ENCODE results near the gene PKHD1. TPM values are rescaled to one million over a fixed set of nuclear protein-coding genes. Genes with fewer than 3 reads are reported as not detected.

Gene PKHD1
- total RNA-seq, 4 donors from 2014 or later: 0.09 to 0.83 (median 0.29) TPM; not detected in 1

DNA sequence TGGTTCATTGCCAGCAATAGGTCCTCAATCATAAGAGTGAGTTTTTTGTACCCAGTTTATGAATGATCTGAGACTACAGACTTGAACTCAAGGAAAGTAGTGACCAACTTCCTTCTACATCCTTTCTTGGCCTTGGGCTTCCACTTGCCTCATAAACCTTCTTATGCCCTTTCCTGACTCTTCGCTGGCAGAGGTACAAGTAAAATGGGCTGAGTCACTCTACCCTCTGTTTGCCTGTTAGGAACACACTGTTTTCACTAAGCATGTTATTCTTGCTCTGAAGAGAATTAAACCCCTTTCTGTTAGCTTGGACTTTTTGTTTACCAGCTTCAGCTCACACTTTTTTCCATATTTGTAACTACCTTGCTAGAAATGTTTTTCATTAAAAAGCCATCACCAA lies 74.4 kb downstream of the PKHD1 start:
- Histone ChIP-seq H3K4me1 (no peaks in the 10 kb centered on the region), H3K27me3 (no peaks in the 10 kb centered on the region), H3K27ac (no peak overlapping the region), H3K9me3 (no peaks in the 10 kb centered on the region), H3K4me3 (no peak overlapping the region), H3K36me3 (no peaks in the 10 kb centered on the region)
- TF ChIP-seq POLR2A (IDR thresholded peaks at IDR 0.05): no peak
- TF ChIP-seq, protein P1, sequence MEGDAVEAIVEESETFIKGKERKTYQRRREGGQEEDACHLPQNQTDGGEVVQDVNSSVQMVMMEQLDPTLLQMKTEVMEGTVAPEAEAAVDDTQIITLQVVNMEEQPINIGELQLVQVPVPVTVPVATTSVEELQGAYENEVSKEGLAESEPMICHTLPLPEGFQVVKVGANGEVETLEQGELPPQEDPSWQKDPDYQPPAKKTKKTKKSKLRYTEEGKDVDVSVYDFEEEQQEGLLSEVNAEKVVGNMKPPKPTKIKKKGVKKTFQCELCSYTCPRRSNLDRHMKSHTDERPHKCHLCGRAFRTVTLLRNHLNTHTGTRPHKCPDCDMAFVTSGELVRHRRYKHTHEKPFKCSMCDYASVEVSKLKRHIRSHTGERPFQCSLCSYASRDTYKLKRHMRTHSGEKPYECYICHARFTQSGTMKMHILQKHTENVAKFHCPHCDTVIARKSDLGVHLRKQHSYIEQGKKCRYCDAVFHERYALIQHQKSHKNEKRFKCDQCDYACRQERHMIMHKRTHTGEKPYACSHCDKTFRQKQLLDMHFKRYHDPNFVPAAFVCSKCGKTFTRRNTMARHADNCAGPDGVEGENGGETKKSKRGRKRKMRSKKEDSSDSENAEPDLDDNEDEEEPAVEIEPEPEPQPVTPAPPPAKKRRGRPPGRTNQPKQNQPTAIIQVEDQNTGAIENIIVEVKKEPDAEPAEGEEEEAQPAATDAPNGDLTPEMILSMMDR (IDR thresholded peaks at IDR 0.05): no peak
- no peak for DNase-seq
- intact Hi-C loops (cut with DNase I; ENCODE audit: low total_unique reads): no loop called here

GRCh38 chr6:52012582-52012981 lies 74.8 kb downstream of the PKHD1 start:
- H3K27me3 ChIP-seq: no peaks in the 10 kb centered on the region
- intact Hi-C loops (cut with DNase I; ENCODE audit: low total_unique reads): no loop called here
- H3K36me3 ChIP-seq: no peaks in the 10 kb centered on the region
- H3K4me3 ChIP-seq: no peak overlapping the region
- TF ChIP-seq, protein P1 (IDR thresholded peaks at IDR 0.05): no peak
- no peak for TF ChIP-seq POLR2A (IDR thresholded peaks at IDR 0.05)
- H3K9me3 ChIP-seq: no peaks in the 10 kb centered on the region
- no peaks in the 10 kb centered on the region for H3K4me1 ChIP-seq
- H3K27ac ChIP-seq: no peak overlapping the region
- DNase-seq: no peak

- Histone ChIP-seq H3K27me3 (no peaks in the 10 kb centered on the region), H3K4me3 (no peak overlapping the region), H3K4me1 (no peaks in the 10 kb centered on the region), H3K9me3 (no peaks in the 10 kb centered on the region), H3K36me3 (no peaks in the 10 kb centered on the region), H3K27ac (no peak overlapping the region)
- intact Hi-C loops (cut with DNase I; ENCODE audit: low total_unique reads): no loop called here
- DNase-seq: no peak
- TF ChIP-seq, protein P1 (IDR thresholded peaks at IDR 0.05): no peak
- TF ChIP-seq POLR2A (IDR thresholded peaks at IDR 0.05): no peak
Observed at GRCh38 chr6:52010806-52011205, 76.6 kb downstream of the PKHD1 start.

- intact Hi-C loops (cut with DNase I; ENCODE audit: low total_unique reads): no loop called here
- no peak overlapping the region for H3K4me3 ChIP-seq
Observed at GRCh38 chr6:52010145-52010544, 77.3 kb downstream of the PKHD1 start.

GRCh38 chr6:52009466-52010140 lies 77.8 kb downstream of the PKHD1 start:
- H3K4me3 ChIP-seq: no peak overlapping the region
- H3K9me3 ChIP-seq: no peaks in the 10 kb centered on the region
- H3K27me3 ChIP-seq: no peaks in the 10 kb centered on the region
- TF ChIP-seq, protein P1 (IDR thresholded peaks at IDR 0.05): no peak
- no peak for TF ChIP-seq POLR2A (IDR thresholded peaks at IDR 0.05)
- DNase-seq: no peak
- H3K4me1 ChIP-seq: no peaks in the 10 kb centered on the region
- intact Hi-C loops (cut with DNase I; ENCODE audit: low total_unique reads): no loop called here
- H3K27ac ChIP-seq: no peak overlapping the region
- no peaks in the 10 kb centered on the region for H3K36me3 ChIP-seq

More at GRCh38 chr6:52010145-52010544, 77.3 kb downstream of the PKHD1 start:
- TF ChIP-seq, protein P1 (IDR thresholded peaks at IDR 0.05): no peak
- no peak for TF ChIP-seq POLR2A (IDR thresholded peaks at IDR 0.05)
- Histone ChIP-seq H3K27ac (no peak overlapping the region), H3K4me1 (no peaks in the 10 kb centered on the region), H3K36me3 (no peaks in the 10 kb centered on the region), H3K27me3 (no peaks in the 10 kb centered on the region), H3K9me3 (no peaks in the 10 kb centered on the region)
- no peak for DNase-seq

All from uterus (tissue), 4 donors.